Measurements from ENCODE around the gene ZNF536. TPM values are rescaled to one million over a fixed set of nuclear protein-coding genes. Genes with fewer than 3 reads are reported as not detected.

The ZNF536 gene
- total RNA-seq, 1 experiment from 2014 or later, result not detected

GRCh38 chr19:30567536-30568232 lies 195.5 kb downstream of the ZNF536 start:
- Histone ChIP-seq H3K4me1 (no peaks in the 10 kb centered on the region), H3K36me3 (ENCODE audit: control insufficient read depth, insufficient read depth, low read length) (no peaks in the 10 kb centered on the region), H3K4me3 (ENCODE audit: low read depth, low read length) (no peak overlapping the region), H3K27me3 (replicated peaks; ENCODE audit: control insufficient read depth, insufficient read depth, low read length) (no peaks in the 10 kb centered on the region), H3K9me3 (no peaks in the 10 kb centered on the region)
- CTCF ChIA-PET, result no interaction called here
- POLR2A ChIA-PET, result no interaction called here
- intact Hi-C loops (cut with micrococcal nuclease; ENCODE audit: unreplicated experiment), result no loop called here
- no peaks in the 10 kb centered on the region for H3K9me3 Mint-ChIP-seq (ENCODE audit: unreplicated experiment)
- TF ChIP-seq CTCF (IDR thresholded peaks at IDR 0.05; ENCODE audit: insufficient read depth in 1 of 2, low read depth in 1 of 2, low read length in 1 of 2, severe bottlenecking in 1 of 2, unreplicated experiment in 1 of 2), result no peak
- H3K36me3 Mint-ChIP-seq (ENCODE audit: insufficient read depth, unreplicated experiment), result no peaks in the 10 kb centered on the region
- BruUV-seq (replicated peaks), result no TSS peak
- H3K27me3 Mint-ChIP-seq (ENCODE audit: insufficient read depth, unreplicated experiment), result peaks cover 18% of the 10 kb centered on the region
- no peaks in the 10 kb centered on the region for H3K4me1 Mint-ChIP-seq (ENCODE audit: low read depth, unreplicated experiment)
- H3K4me3 Mint-ChIP-seq (ENCODE audit: unreplicated experiment), result no peak overlapping the region
- no peak for DNase-seq
- H3K27ac Mint-ChIP-seq (ENCODE audit: unreplicated experiment), result no peak overlapping the region

GRCh38 chr19:30570194-30570593 lies 198.0 kb downstream of the ZNF536 start:
- ChIA-PET POLR2A (no interaction called here), CTCF (interaction anchor here (0.5 kb wide), 1 partner anchor 116 kb away, joined by 4 read pairs; no protein-coding TSS in a partner anchor)
- intact Hi-C loops (cut with micrococcal nuclease; ENCODE audit: unreplicated experiment), result no loop called here
- Mint-ChIP-seq H3K27ac (ENCODE audit: unreplicated experiment) (no peak overlapping the region), H3K27me3 (ENCODE audit: insufficient read depth, unreplicated experiment) (peaks cover 9% of the 10 kb centered on the region), H3K9me3 (ENCODE audit: unreplicated experiment) (no peaks in the 10 kb centered on the region), H3K36me3 (ENCODE audit: insufficient read depth, unreplicated experiment) (no peaks in the 10 kb centered on the region), H3K4me1 (ENCODE audit: low read depth, unreplicated experiment) (no peaks in the 10 kb centered on the region), H3K4me3 (ENCODE audit: unreplicated experiment) (no peak overlapping the region)
- BruUV-seq (replicated peaks), result no TSS peak
- Histone ChIP-seq H3K27me3 (replicated peaks; ENCODE audit: control insufficient read depth, insufficient read depth, low read length) (no peaks in the 10 kb centered on the region), H3K4me1 (no peaks in the 10 kb centered on the region), H3K36me3 (ENCODE audit: control insufficient read depth, insufficient read depth, low read length) (no peaks in the 10 kb centered on the region), H3K9me3 (no peaks in the 10 kb centered on the region), H3K4me3 (ENCODE audit: low read depth, low read length) (no peak overlapping the region)
- TF ChIP-seq CTCF (IDR thresholded peaks at IDR 0.05; ENCODE audit: insufficient read depth in 1 of 2, low read depth in 1 of 2, low read length in 1 of 2, severe bottlenecking in 1 of 2, unreplicated experiment in 1 of 2), result no peak
- no peak for DNase-seq

- H3K4me1 ChIP-seq, result no peaks in the 10 kb centered on the region
- no peak for TF ChIP-seq CTCF (IDR thresholded peaks at IDR 0.05; ENCODE audit: insufficient read depth in 1 of 2, low read depth in 1 of 2, low read length in 1 of 2, severe bottlenecking in 1 of 2, unreplicated experiment in 1 of 2)
- BruUV-seq (replicated peaks), result no TSS peak
- Mint-ChIP-seq H3K4me3 (ENCODE audit: unreplicated experiment) (no peak overlapping the region), H3K27ac (ENCODE audit: unreplicated experiment) (no peak overlapping the region), H3K9me3 (ENCODE audit: unreplicated experiment) (no peaks in the 10 kb centered on the region), H3K4me1 (ENCODE audit: low read depth, unreplicated experiment) (no peaks in the 10 kb centered on the region), H3K36me3 (ENCODE audit: insufficient read depth, unreplicated experiment) (no peaks in the 10 kb centered on the region), H3K27me3 (ENCODE audit: insufficient read depth, unreplicated experiment) (peaks cover 7% of the 10 kb centered on the region)
- intact Hi-C loops (cut with micrococcal nuclease; ENCODE audit: unreplicated experiment), result no loop called here
- POLR2A ChIA-PET, result no interaction called here
- no peak for DNase-seq
- H3K4me3 ChIP-seq (ENCODE audit: low read depth, low read length), result no peak overlapping the region
- no peaks in the 10 kb centered on the region for H3K27me3 ChIP-seq (replicated peaks; ENCODE audit: control insufficient read depth, insufficient read depth, low read length)
- CTCF ChIA-PET, result no interaction called here
- no peaks in the 10 kb centered on the region for H3K9me3 ChIP-seq
- H3K36me3 ChIP-seq (ENCODE audit: control insufficient read depth, insufficient read depth, low read length), result no peaks in the 10 kb centered on the region
Observed at GRCh38 chr19:30577551-30578105, 205.4 kb downstream of the ZNF536 start.
